Stomach (tissue), 9 donors: ENCODE measurements around the gene MYO9A. TPM values are rescaled to one million over a fixed set of nuclear protein-coding genes. Genes with fewer than 3 reads are reported as not detected.

Experiments
- DNase-seq, 2 donors: peaks; one replicate each; pipeline versions ENCODE4 v3.0.0 to v3.0.0-alpha.2; 2013 to 2019
- H3K27ac ChIP-seq, 5 donors: fragments of 200-600 bp in 4 of 5; sonication (generic) in 4 of 5; one replicate each; pipeline ENCODE4 v1.5.1; 2013 to 2019; ENCODE audit warnings: mild to moderate bottlenecking in 1 of 5, moderate library complexity in 1 of 5
- H3K27me3 ChIP-seq, 3 donors: fragments of 200-600 bp; sonication (generic); one replicate each; pipeline ENCODE4 v1.5.1; 2017 to 2019; ENCODE audit warnings: mixed run types in 1 of 3
- H3K36me3 ChIP-seq, 4 donors: fragments of 200-600 bp; sonication (generic); 1 replicate in 3 of 4; 2 replicates in 1 of 4; pipeline ENCODE4 v1.5.1; 2016 to 2019
- H3K4me1 ChIP-seq, 4 donors: fragments of 200-600 bp; sonication (generic); one replicate each; pipeline ENCODE4 v1.5.1; 2016 to 2019
- H3K4me3 ChIP-seq, 4 donors: fragments of 200-600 bp; sonication (generic) in 3 of 4; one replicate each; pipeline ENCODE4 v1.5.1; 2016 to 2019; ENCODE audit warnings: mild to moderate bottlenecking in 1 of 4
- H3K9me3 ChIP-seq, 4 donors: fragments of 200-600 bp; sonication (generic); one replicate each; pipeline ENCODE4 v1.5.1; 2016 to 2019
- EP300 ChIP-seq: sonication (generic); formaldehyde crosslinking; IDR thresholded peaks from one replicate; pipeline ENCODE4 v1.6.1; 2017; ENCODE audit warnings: antibody characterized with exemption
- POLR2A ChIP-seq, 4 donors: fragments of 450-650 bp; IDR thresholded peaks; one replicate each; pipeline ENCODE4 v1.6.1; 2016; ENCODE audit warnings: antibody characterized with exemption in 4 of 4, control low read depth in 2 of 4, mild to moderate bottlenecking in 1 of 4, moderate library complexity in 1 of 4
- POLR2AphosphoS5 ChIP-seq, 3 donors: sonication (generic); formaldehyde crosslinking; IDR thresholded peaks; one replicate each; pipeline ENCODE4 v1.6.1; 2016; ENCODE audit warnings: antibody characterized with exemption in 3 of 3
- WGBS, 5 donors: extraction: QIAGEN DNeasy Blood & Tissue Kit in 3 of 5; methylation state at CpG; one replicate each; pipeline versions ENCODE4 v1.1.5 to v1.1.7; 2013 to 2018; 5-methylcytosine and 5-hydroxymethylcytosine counted together
- intact Hi-C: fragments of 100-400 bp; cut with DNase I; formaldehyde crosslinking; loops from one replicate; pipeline ENCODE4 v1.15.1; 2023; ENCODE audit warnings: low total_unique reads
- polyA plus RNA-seq, 3 donors: library from polyadenylated mRNA; stranded (reverse); fragments of 200-250 nt; gene quantifications; one replicate each; pipeline ENCODE4 v1.2.3, GENCODE V29; 2013
- small RNA-seq, 4 donors: library from RNA; depleted of rRNA; stranded (forward); fragments of <200 nt; gene quantifications; one replicate each; pipeline ENCODE3, GENCODE V24; 2016
- total RNA-seq, 5 donors: library from RNA; depleted of rRNA; stranded (reverse); fragments of >200 nt; gene quantifications; one replicate each; pipeline versions ENCODE4 v1.1.0 to v1.2.3, GENCODE V29; 2014 to 2016
- TF ChIP-seq, protein P1 (sequence below), 7 experiments: fragments of 450-650 bp in 4 of 7; fragments of 200-600 bp in 3 of 7; sonication (generic) in 3 of 7; IDR thresholded peaks; one replicate each; pipeline ENCODE4 v1.5.1; 2016 to 2019; ENCODE audit warnings: antibody characterized with exemption in 7 of 7, control low read depth in 2 of 7, mild to moderate bottlenecking in 1 of 7
- donor health status: healthy with polysubstance abuse.
- donor health status: Bipolar disorder and iron deficiency.
- donor health status: healthy.

MYO9A gene
- total and polyA plus RNA-seq, 8 donors = 2.2 to 120 (median 39.0) TPM

DNA sequence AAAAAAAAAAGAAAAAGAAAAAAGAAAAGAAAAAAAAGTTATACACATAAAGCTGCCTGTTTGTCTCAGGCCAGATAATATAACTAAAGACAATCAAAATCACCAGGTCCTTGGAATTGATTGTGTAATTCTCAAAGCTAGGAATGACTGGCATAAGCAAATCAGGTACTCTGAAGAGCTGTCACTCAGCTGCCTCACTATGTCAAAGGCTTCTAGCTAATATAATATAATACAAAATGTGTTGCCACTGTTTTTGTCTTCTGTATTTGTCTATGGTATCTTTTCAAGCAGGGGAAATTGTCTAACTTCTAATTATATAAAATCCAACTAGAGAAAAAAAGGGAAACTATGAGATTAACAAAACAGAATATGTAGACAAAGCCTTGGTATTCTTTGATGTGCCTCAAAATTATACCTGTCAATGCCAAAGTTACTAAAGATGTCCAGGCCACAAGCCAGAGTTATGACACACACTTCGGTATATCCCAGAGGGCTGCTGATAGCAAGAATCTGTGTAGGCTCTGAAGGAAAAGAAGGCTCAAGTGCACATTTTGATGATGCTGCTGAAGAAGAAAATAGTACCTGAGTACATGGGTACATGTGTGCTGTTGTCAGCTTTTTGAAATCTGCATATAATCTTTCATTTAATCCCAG lies 344.6 kb downstream of the MYO9A start:
- intact Hi-C loops = no loop called here
- Histone ChIP-seq H3K4me1 (no peaks in the 10 kb centered on the region), H3K4me3 (no peak overlapping the region), H3K36me3 (peaks cover 0 to 44% (median 22%) of the 10 kb centered on the region in 4 donors), H3K9me3 (no peaks in the 10 kb centered on the region), H3K27me3 (no peaks in the 10 kb centered on the region), H3K27ac (no peak overlapping the region)
- TF ChIP-seq POLR2AphosphoS5 (IDR thresholded peaks at IDR 0.05) (no peak), EP300 (no peak), POLR2A (IDR thresholded peaks at IDR 0.05) (no peak)
- TF ChIP-seq, protein P1, sequence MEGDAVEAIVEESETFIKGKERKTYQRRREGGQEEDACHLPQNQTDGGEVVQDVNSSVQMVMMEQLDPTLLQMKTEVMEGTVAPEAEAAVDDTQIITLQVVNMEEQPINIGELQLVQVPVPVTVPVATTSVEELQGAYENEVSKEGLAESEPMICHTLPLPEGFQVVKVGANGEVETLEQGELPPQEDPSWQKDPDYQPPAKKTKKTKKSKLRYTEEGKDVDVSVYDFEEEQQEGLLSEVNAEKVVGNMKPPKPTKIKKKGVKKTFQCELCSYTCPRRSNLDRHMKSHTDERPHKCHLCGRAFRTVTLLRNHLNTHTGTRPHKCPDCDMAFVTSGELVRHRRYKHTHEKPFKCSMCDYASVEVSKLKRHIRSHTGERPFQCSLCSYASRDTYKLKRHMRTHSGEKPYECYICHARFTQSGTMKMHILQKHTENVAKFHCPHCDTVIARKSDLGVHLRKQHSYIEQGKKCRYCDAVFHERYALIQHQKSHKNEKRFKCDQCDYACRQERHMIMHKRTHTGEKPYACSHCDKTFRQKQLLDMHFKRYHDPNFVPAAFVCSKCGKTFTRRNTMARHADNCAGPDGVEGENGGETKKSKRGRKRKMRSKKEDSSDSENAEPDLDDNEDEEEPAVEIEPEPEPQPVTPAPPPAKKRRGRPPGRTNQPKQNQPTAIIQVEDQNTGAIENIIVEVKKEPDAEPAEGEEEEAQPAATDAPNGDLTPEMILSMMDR (IDR thresholded peaks at IDR 0.05) = no peak
- WGBS, 5 donors = 87 to 91% (median 91%) methylated on average over 1 of the region's 1 CpG
- no peak for DNase-seq

Small RNA genes within 50 kb of the gene (small RNA-seq; reads per million reads assigned to genes)
- gene RNA5SP399 = 0 to 0.20 (median 0.18) reads per million in 4 donors
- gene RNU2-65P = 0 reads per million in 4 donors

Other genes starting within 250 kb of the MYO9A start
- gene SENP8, start 253 bp upstream of the MYO9A start, total RNA-seq = 1 to 10 TPM in 3 of 5 donors, under 1 TPM in 1, not detected in 1; 0.45 to 3.1 (median 2.1) TPM
- gene SENP8, start 253 bp upstream of the MYO9A start, polyA plus RNA-seq = 1 to 10 TPM; 1.7 to 3.8 (median 2.2) TPM
- gene GRAMD2A, start 79.6 kb upstream of the MYO9A start, total RNA-seq = under 1 TPM in 2 of 5 donors, not detected in 3; 0.29 to 0.92 TPM
- under 1 TPM in 2 of 3 donors, not detected in 1; 0.37 to 0.80 TPM for gene GRAMD2A, start 79.6 kb upstream of the MYO9A start, polyA plus RNA-seq
- 100 to 1,000 TPM in 4 of 5 donors, 10 to 100 TPM in 1; 79.9 to 452 (median 274) TPM for gene PKM, start 113.0 kb upstream of the MYO9A start, total RNA-seq
- gene PKM, start 113.0 kb upstream of the MYO9A start, polyA plus RNA-seq = 100 to 1,000 TPM; 150 to 332 (median 271) TPM
- 100 to 1,000 TPM in 1 of 5 donors, 10 to 100 TPM in 4; 29.6 to 101 (median 58.4) TPM for gene PARP6, start 154.4 kb upstream of the MYO9A start, total RNA-seq
- 10 to 100 TPM; 60.5 to 73.4 (median 66.7) TPM for gene PARP6, start 154.4 kb upstream of the MYO9A start, polyA plus RNA-seq
- 1 to 10 TPM in 2 of 5 donors, under 1 TPM in 1, not detected in 2; 0.55 to 4.0 (median 1.9) TPM for gene CELF6, start 202.0 kb upstream of the MYO9A start, total RNA-seq
- 1 to 10 TPM in 1 of 3 donors, under 1 TPM in 2; 0.44 to 3.9 (median 0.61) TPM for gene CELF6, start 202.0 kb upstream of the MYO9A start, polyA plus RNA-seq